ENCODE measurements around the gene ADPGK.
"Not testable (repeated sequence)": the region's sequence is repeated elsewhere in the genome, so short reads cannot be mapped to it uniquely, and the experiment has no call there.

The ADPGK gene

GRCh38 chr15:72751751-72752455 lies 31.7 kb downstream of the ADPGK start:
- DNase-seq (ENCODE audit: low read depth in 1 of 2, low spot score in 1 of 2) = no peak

GRCh38 chr15:72749700-72750099 lies 33.9 kb downstream of the ADPGK start:
- DNase-seq (ENCODE audit: low read depth in 1 of 2, low spot score in 1 of 2) = no peak

GRCh38 chr15:72740219-72740618 lies 43.3 kb downstream of the ADPGK start:
- DNase-seq (ENCODE audit: low read depth in 1 of 2, low spot score in 1 of 2) = no peak

- DNase-seq (ENCODE audit: low read depth in 1 of 2, low spot score in 1 of 2) = no peak
These were observed 45.8 kb downstream of the ADPGK start for GRCh38 chr15:72737723-72738122.

- no peak for DNase-seq (ENCODE audit: low read depth in 1 of 2, low spot score in 1 of 2)
These were observed 46.5 kb downstream of the ADPGK start for GRCh38 chr15:72737061-72737460.

- DNase-seq (ENCODE audit: low read depth in 1 of 2, low spot score in 1 of 2) = no peak
These were observed 48.4 kb downstream of the ADPGK start for GRCh38 chr15:72735111-72735510.

- no peak for DNase-seq (ENCODE audit: low read depth in 1 of 2, low spot score in 1 of 2)
These were observed 49.4 kb downstream of the ADPGK start for GRCh38 chr15:72733941-72734738.

- DNase-seq (ENCODE audit: low read depth in 1 of 2, low spot score in 1 of 2) = no peak
These were observed 51.0 kb downstream of the ADPGK start for GRCh38 chr15:72732516-72732915.

GRCh38 chr15:72732086-72732485 lies 51.5 kb downstream of the ADPGK start:
- no peak for DNase-seq (ENCODE audit: low read depth in 1 of 2, low spot score in 1 of 2)

GRCh38 chr15:72728821-72729220 lies 54.7 kb downstream of the ADPGK start:
- no peak for DNase-seq (ENCODE audit: low read depth in 1 of 2, low spot score in 1 of 2)

- DNase-seq (ENCODE audit: low read depth in 1 of 2, low spot score in 1 of 2) = not testable (repeated sequence)
These were observed 55.3 kb downstream of the ADPGK start for GRCh38 chr15:72728249-72728648.

- DNase-seq (ENCODE audit: low read depth in 1 of 2, low spot score in 1 of 2) = no peak
These were observed 56.4 kb downstream of the ADPGK start for GRCh38 chr15:72727154-72727553.

- not testable (repeated sequence) for DNase-seq (ENCODE audit: low read depth in 1 of 2, low spot score in 1 of 2)
These were observed 57.7 kb downstream of the ADPGK start for GRCh38 chr15:72725851-72726250.

GRCh38 chr15:72725446-72725845 lies 58.1 kb downstream of the ADPGK start:
- DNase-seq (ENCODE audit: low read depth in 1 of 2, low spot score in 1 of 2) = no peak

- DNase-seq (ENCODE audit: low read depth in 1 of 2, low spot score in 1 of 2) = no peak
These were observed 59.5 kb downstream of the ADPGK start for GRCh38 chr15:72724028-72724427.

GRCh38 chr15:72722071-72722696 lies 61.4 kb downstream of the ADPGK start:
- DNase-seq (ENCODE audit: low read depth in 1 of 2, low spot score in 1 of 2) = peak; percentile 40 to 43

GRCh38 chr15:72708551-72709303 lies 74.8 kb downstream of the ADPGK start:
- not testable (repeated sequence) for DNase-seq (ENCODE audit: low read depth in 1 of 2, low spot score in 1 of 2)

- no peak for DNase-seq (ENCODE audit: low read depth in 1 of 2, low spot score in 1 of 2)
These were observed 77.3 kb downstream of the ADPGK start for GRCh38 chr15:72706266-72706665.
